Measurements from ENCODE around the gene OR4D10.

Gene OR4D10

GRCh38 chr11:59456661-59457060, 16.5 kb upstream of the OR4D10 start, which contains the start of gene OR4D6:
Gene OR4D6, plus strand, starts transcription at chr11:59456961. Its CDS starts 0 bp downstream, at chr11:59456961.
- Histone ChIP-seq H3K9ac (ENCODE audit: low read depth, low read length) (no peak within 1 kb of the TSS), H3K4me1 (ENCODE audit: insufficient read depth, low read length) (no peaks in the 10 kb centered on the region), H3K36me3 (ENCODE audit: insufficient read depth, low read length) (no peaks in the 10 kb centered on the region), H3K27me3 (ENCODE audit: insufficient read depth, low read length, poor library complexity) (no peaks in the 10 kb centered on the region), H3K9me3 (ENCODE audit: insufficient read depth, low read length, severe bottlenecking) (no peaks in the 10 kb centered on the region), H4K20me1 (ENCODE audit: insufficient read depth, low read length) (no peaks in the 10 kb centered on the region), H3K4me2 (ENCODE audit: insufficient read depth, low read length) (no peak within 1 kb of the TSS), H2AFZ (ENCODE audit: low read depth, low read length) (no peak within 1 kb of the TSS), H3K79me2 (ENCODE audit: insufficient read depth, low read length) (no peaks in the 10 kb centered on the region), H3K4me3 (ENCODE audit: low read depth in 1 of 2, low read length in 2 of 2) (no peak within 1 kb of the TSS), H3K27ac (ENCODE audit: low read length) (no peak within 1 kb of the TSS)
- ATAC-seq (ENCODE audit: insufficient read depth, low read depth) (no peak), DNase-seq (no peak)
- no peak for TF ChIP-seq CTCF (IDR thresholded peaks at IDR 0.05; ENCODE audit: borderline replicate concordance, extremely low read depth, low read length, poor library complexity, severe bottlenecking)
- TF ChIP-seq EZH2 (IDR thresholded peaks at IDR 0.05; ENCODE audit: borderline replicate concordance, low read depth, low read length, severe bottlenecking) = no peak

- H3K36me3 ChIP-seq (ENCODE audit: insufficient read depth, low read length) = no peaks in the 10 kb centered on the region
- TF ChIP-seq CTCF (IDR thresholded peaks at IDR 0.05; ENCODE audit: borderline replicate concordance, extremely low read depth, low read length, poor library complexity, severe bottlenecking) (no peak), EZH2 (IDR thresholded peaks at IDR 0.05; ENCODE audit: borderline replicate concordance, low read depth, low read length, severe bottlenecking) (no peak)
These were observed 13.2 kb upstream of the OR4D10 start for GRCh38 chr11:59459916-59460315.

GRCh38 chr11:59463190-59463641, 9.9 kb upstream of the OR4D10 start:
- Histone ChIP-seq H3K9me3 (ENCODE audit: insufficient read depth, low read length, severe bottlenecking) (no peaks in the 10 kb centered on the region), H3K4me1 (ENCODE audit: insufficient read depth, low read length) (no peaks in the 10 kb centered on the region), H3K27ac (ENCODE audit: low read length) (no peak overlapping the region), H3K79me2 (ENCODE audit: insufficient read depth, low read length) (no peaks in the 10 kb centered on the region), H3K36me3 (ENCODE audit: insufficient read depth, low read length) (no peaks in the 10 kb centered on the region), H2AFZ (ENCODE audit: low read depth, low read length) (no peak overlapping the region), H4K20me1 (ENCODE audit: insufficient read depth, low read length) (no peaks in the 10 kb centered on the region), H3K4me3 (ENCODE audit: low read depth in 1 of 2, low read length in 2 of 2) (no peak overlapping the region), H3K27me3 (ENCODE audit: insufficient read depth, low read length, poor library complexity) (no peaks in the 10 kb centered on the region), H3K4me2 (ENCODE audit: insufficient read depth, low read length) (no peak overlapping the region), H3K9ac (ENCODE audit: low read depth, low read length) (no peak overlapping the region)
- DNase-seq = no peak
- ATAC-seq (ENCODE audit: insufficient read depth, low read depth) = no peak
- TF ChIP-seq EZH2 (IDR thresholded peaks at IDR 0.05; ENCODE audit: borderline replicate concordance, low read depth, low read length, severe bottlenecking) (no peak), CTCF (IDR thresholded peaks at IDR 0.05; ENCODE audit: borderline replicate concordance, extremely low read depth, low read length, poor library complexity, severe bottlenecking) (no peak)

More at GRCh38 chr11:59459916-59460315, 13.2 kb upstream of the OR4D10 start:
- H3K9me3 ChIP-seq (ENCODE audit: insufficient read depth, low read length, severe bottlenecking) = no peaks in the 10 kb centered on the region
- DNase-seq = no peak
- H4K20me1 ChIP-seq (ENCODE audit: insufficient read depth, low read length) = no peaks in the 10 kb centered on the region
- no peak overlapping the region for H3K27ac ChIP-seq (ENCODE audit: low read length)
- no peak overlapping the region for H3K9ac ChIP-seq (ENCODE audit: low read depth, low read length)
- no peaks in the 10 kb centered on the region for H3K79me2 ChIP-seq (ENCODE audit: insufficient read depth, low read length)
- no peak overlapping the region for H3K4me3 ChIP-seq (ENCODE audit: low read depth in 1 of 2, low read length in 2 of 2)
- H2AFZ ChIP-seq (ENCODE audit: low read depth, low read length) = no peak overlapping the region
- ATAC-seq (ENCODE audit: insufficient read depth, low read depth) = no peak
- H3K4me1 ChIP-seq (ENCODE audit: insufficient read depth, low read length) = no peaks in the 10 kb centered on the region
- H3K4me2 ChIP-seq (ENCODE audit: insufficient read depth, low read length) = no peak overlapping the region
- H3K27me3 ChIP-seq (ENCODE audit: insufficient read depth, low read length, poor library complexity) = no peaks in the 10 kb centered on the region

- H2AFZ ChIP-seq (ENCODE audit: low read depth, low read length) = no peak overlapping the region
- no peaks in the 10 kb centered on the region for H4K20me1 ChIP-seq (ENCODE audit: insufficient read depth, low read length)
- no peak overlapping the region for H3K4me3 ChIP-seq (ENCODE audit: low read depth in 1 of 2, low read length in 2 of 2)
- H3K4me2 ChIP-seq (ENCODE audit: insufficient read depth, low read length) = no peak overlapping the region
- ATAC-seq (ENCODE audit: insufficient read depth, low read depth) (no peak), DNase-seq (no peak)
- H3K79me2 ChIP-seq (ENCODE audit: insufficient read depth, low read length) = no peaks in the 10 kb centered on the region
- H3K4me1 ChIP-seq (ENCODE audit: insufficient read depth, low read length) = no peaks in the 10 kb centered on the region
- H3K9ac ChIP-seq (ENCODE audit: low read depth, low read length) = no peak overlapping the region
- H3K27me3 ChIP-seq (ENCODE audit: insufficient read depth, low read length, poor library complexity) = no peaks in the 10 kb centered on the region
- H3K9me3 ChIP-seq (ENCODE audit: insufficient read depth, low read length, severe bottlenecking) = no peaks in the 10 kb centered on the region
- H3K27ac ChIP-seq (ENCODE audit: low read length) = no peak overlapping the region
- no peak for TF ChIP-seq EZH2 (IDR thresholded peaks at IDR 0.05; ENCODE audit: borderline replicate concordance, low read depth, low read length, severe bottlenecking)
- TF ChIP-seq CTCF (IDR thresholded peaks at IDR 0.05; ENCODE audit: borderline replicate concordance, extremely low read depth, low read length, poor library complexity, severe bottlenecking) = no peak
- H3K36me3 ChIP-seq (ENCODE audit: insufficient read depth, low read length) = no peaks in the 10 kb centered on the region
These were observed 2.1 kb downstream of the OR4D10 start for GRCh38 chr11:59475176-59475575.

All from DND-41 (cell line).